ENCODE data around the gene VAV3. TPM values are rescaled to one million over a fixed set of nuclear protein-coding genes. Genes with fewer than 3 reads are reported as not detected.

VAV3 gene
- total and polyA plus RNA-seq, 2 of the 13 experiments (the other 11 are each of a cell fraction or from before 2014, with no cell fraction given): 15.9 to 29.8 TPM

- TF ChIP-seq ZNF639 (CRISPR knock-in tag; conservative IDR thresholded peaks at IDR 0.05): no peak
- TF ChIP-seq SSRP1 (CRISPR knock-in tag; IDR thresholded peaks at IDR 0.05): no peak
- no peak for TF ChIP-seq AGO2 (optimal IDR thresholded peaks at IDR 0.05; ENCODE audit: low read depth, low read length)
- TF ChIP-seq SP2 (CRISPR knock-in tag; IDR thresholded peaks at IDR 0.05): no peak
Observed at GRCh38 chr1:107617456-107617855, 347.5 kb downstream of the VAV3 start (continued).

GRCh38 chr1:107609808-107610207 is 355.2 kb downstream of the VAV3 start:
- no peak overlapping the region for H3K4me2 ChIP-seq (ENCODE audit: low read depth, low read length)

GRCh38 chr1:107604825-107605224 is 360.2 kb downstream of the VAV3 start:
- ATAC-seq: no peak
- no TSS peak for BruUV-seq (replicated peaks)
- intact Hi-C loops (cut with micrococcal nuclease; ENCODE audit: unreplicated experiment): no loop called here

More at GRCh38 chr1:107609808-107610207, 355.2 kb downstream of the VAV3 start:
- intact Hi-C loops (cut with micrococcal nuclease; ENCODE audit: unreplicated experiment) (no loop called here), in situ Hi-C loops (cut with HindIII; ENCODE audit: extremely low pct_ligation_motif_present, low pct_unique_long_range_greater_than_20kb) (no loop called here)
- ATAC-seq (no peak), FAIRE-seq (no peak), DNase-seq (ENCODE audit: low spot score) (no peak)
- Histone ChIP-seq H3K79me2 (ENCODE audit: insufficient read depth, low read length) (no peaks in the 10 kb centered on the region), H3K4me3 (replicated peaks in 1 of 3; ENCODE audit: insufficient read depth in 1 of 3, low read depth in 2 of 3, low read length in 3 of 3) (no peak overlapping the region), H4K20me1 (ENCODE audit: insufficient read depth, low read length) (no peaks in the 10 kb centered on the region), H3K9me3 (ENCODE audit: low read length) (peaks cover 10% of the 10 kb centered on the region), H3K36me3 (replicated peaks in 1 of 2; ENCODE audit: control insufficient read depth in 1 of 2, insufficient read depth in 2 of 2, low read length in 2 of 2) (no peaks in the 10 kb centered on the region; a peak in 1 of 5 replicates), H3K27me3 (ENCODE audit: control insufficient read depth in 1 of 2, insufficient read depth in 2 of 2, low read length in 2 of 2) (no peaks in the 10 kb centered on the region), H3K9ac (ENCODE audit: insufficient read depth, low read depth, low read length) (no peak overlapping the region), H3K4me1 (ENCODE audit: insufficient read depth, low read length) (no peaks in the 10 kb centered on the region), H2AFZ (ENCODE audit: low read length) (no peak overlapping the region), H3K27ac (ENCODE audit: extremely low read length, insufficient read depth, low read length) (no peak overlapping the region)
- WGBS (ENCODE audit: low lambda C conversion rate): 95% methylated on average over 1 of the region's 1 CpG
- ChIA-PET POLR2A (no interaction called here), CTCF (ENCODE audit: low intra/inter-chr PET ratio, low total read pairs) (no interaction called here)
- no TSS peak for BruUV-seq (replicated peaks)
- TF ChIP-seq MAFF (IDR thresholded peaks at IDR 0.05; ENCODE audit: low read depth, low read length) (peak; percentile 77; the same call in 1 of the 2 replicates), NFKBIZ (CRISPR knock-in tag; IDR thresholded peaks at IDR 0.05) (no peak), ZFP41 (CRISPR knock-in tag; IDR thresholded peaks at IDR 0.05; ENCODE audit: borderline replicate concordance) (no peak), MAFK (conservative IDR thresholded peaks at IDR 0.05 in 1 of 2, IDR thresholded peaks at IDR 0.05 in 1 of 2; ENCODE audit: low read length in 2 of 2) (peak; percentile 57 to 81; a peak in 3 of 4 replicates)

More at GRCh38 chr1:107604825-107605224, 360.2 kb downstream of the VAV3 start:
- ChIA-PET POLR2A (no interaction called here), CTCF (ENCODE audit: low intra/inter-chr PET ratio, low total read pairs) (no interaction called here)
- in situ Hi-C loops (cut with HindIII; ENCODE audit: extremely low pct_ligation_motif_present, low pct_unique_long_range_greater_than_20kb): no loop called here
- Histone ChIP-seq H3K36me3 (replicated peaks in 1 of 2; ENCODE audit: control insufficient read depth in 1 of 2, insufficient read depth in 2 of 2, low read length in 2 of 2) (0 out of 5 replicates have a peak, but pooled peaks cover 0 to 1% of the 10 kb centered on the region in 2 experiments), H2AFZ (ENCODE audit: low read length) (no peak overlapping the region), H3K4me2 (ENCODE audit: low read depth, low read length) (no peak overlapping the region), H3K27me3 (ENCODE audit: control insufficient read depth in 1 of 2, insufficient read depth in 2 of 2, low read length in 2 of 2) (no peaks in the 10 kb centered on the region), H3K4me1 (ENCODE audit: insufficient read depth, low read length) (peaks cover 5% of the 10 kb centered on the region), H3K9ac (ENCODE audit: insufficient read depth, low read depth, low read length) (no peak overlapping the region), H3K4me3 (replicated peaks in 1 of 3; ENCODE audit: insufficient read depth in 1 of 3, low read depth in 2 of 3, low read length in 3 of 3) (no peak overlapping the region), H3K9me3 (ENCODE audit: low read length) (no peaks in the 10 kb centered on the region), H3K79me2 (ENCODE audit: insufficient read depth, low read length) (no peaks in the 10 kb centered on the region), H3K27ac (ENCODE audit: extremely low read length, insufficient read depth, low read length) (no peak overlapping the region), H4K20me1 (ENCODE audit: insufficient read depth, low read length) (no peaks in the 10 kb centered on the region)
- FAIRE-seq (no peak), DNase-seq (ENCODE audit: low spot score) (no peak)
- no peak for TF ChIP-seq ZNF570 (CRISPR knock-in tag; IDR thresholded peaks at IDR 0.05; ENCODE audit: borderline replicate concordance)
- no peak for TF ChIP-seq ZFP36L2 (CRISPR knock-in tag; IDR thresholded peaks at IDR 0.05)
- TF ChIP-seq RERE (CRISPR knock-in tag; IDR thresholded peaks at IDR 0.05; ENCODE audit: low read depth): no peak
- TF ChIP-seq FOXP1 (IDR thresholded peaks at IDR 0.05): no peak
- no peak for TF ChIP-seq FOXP1 (CRISPR knock-in tag; IDR thresholded peaks at IDR 0.05)
